ENCODE measurements around the gene PSME3.

PSME3 gene

GRCh38 chr17:42817866-42818265 lies 15.3 kb upstream of the PSME3 start:
- peak in 1 of 2 experiments; percentile 10 for DNase-seq (ENCODE audit: low read depth in 2 of 2)

GRCh38 chr17:42818379-42818778 lies 14.8 kb upstream of the PSME3 start:
- no peak for DNase-seq (ENCODE audit: low read depth in 2 of 2)

- DNase-seq (ENCODE audit: low read depth in 2 of 2): no peak
These were observed 13.2 kb upstream of the PSME3 start for GRCh38 chr17:42819939-42820535.

- no peak for DNase-seq (ENCODE audit: low read depth in 2 of 2)
These were observed 12.0 kb upstream of the PSME3 start for GRCh38 chr17:42821176-42821575.

GRCh38 chr17:42827472-42827871 lies 5.7 kb upstream of the PSME3 start:
- no peak for DNase-seq (ENCODE audit: low read depth in 2 of 2)

GRCh38 chr17:42830971-42831370 lies 2.2 kb upstream of the PSME3 start:
- no peak for DNase-seq (ENCODE audit: low read depth in 2 of 2)

GRCh38 chr17:42832213-42832933 lies 824 bp upstream of the PSME3 start:
- DNase-seq (ENCODE audit: low read depth in 2 of 2): no peak

- DNase-seq (ENCODE audit: low read depth in 2 of 2): no peak
These were observed 698 bp downstream of the PSME3 start for GRCh38 chr17:42833767-42834422.

GRCh38 chr17:42835732-42836131 lies 2.5 kb downstream of the PSME3 start:
- DNase-seq (ENCODE audit: low read depth in 2 of 2): no peak

- no peak for DNase-seq (ENCODE audit: low read depth in 2 of 2)
These were observed 8.9 kb downstream of the PSME3 start for GRCh38 chr17:42841975-42842685.

GRCh38 chr17:42843358-42843934 lies 10.2 kb downstream of the PSME3 start:
- peak; percentile 21 to 41 for DNase-seq (ENCODE audit: low read depth in 2 of 2)

GRCh38 chr17:42844271-42844670 lies 11.1 kb downstream of the PSME3 start, which contains the start of gene AOC2:
TSS of gene AOC2 (plus strand) at chr17:42844580. CDS start at chr17:42844627, 47 bp downstream.
- DNase-seq (ENCODE audit: low read depth in 2 of 2): no peak

GRCh38 chr17:42844761-42845555 lies 11.8 kb downstream of the PSME3 start:
- no peak for DNase-seq (ENCODE audit: low read depth in 2 of 2)

- DNase-seq (ENCODE audit: low read depth in 2 of 2): no peak
These were observed 12.3 kb downstream of the PSME3 start for GRCh38 chr17:42845556-42845917.

GRCh38 chr17:42845918-42846593 lies 12.9 kb downstream of the PSME3 start:
- DNase-seq (ENCODE audit: low read depth in 2 of 2): no peak

GRCh38 chr17:42846594-42847280 lies 13.5 kb downstream of the PSME3 start:
- no peak for DNase-seq (ENCODE audit: low read depth in 2 of 2)

GRCh38 chr17:42848093-42848492 lies 14.9 kb downstream of the PSME3 start:
- no peak for DNase-seq (ENCODE audit: low read depth in 2 of 2)

- DNase-seq (ENCODE audit: low read depth in 2 of 2): no peak
These were observed 15.8 kb downstream of the PSME3 start for GRCh38 chr17:42849031-42849430.

- no peak for DNase-seq (ENCODE audit: low read depth in 2 of 2)
These were observed 16.4 kb downstream of the PSME3 start for GRCh38 chr17:42849451-42850181.

All from fibroblast of skin of left quadriceps (primary cell).